Activated CD8-positive, alpha-beta memory T cell treated with anti-CD3 and anti-CD28 coated beads for 1 hour (primary cell): ENCODE measurements around the gene PNRC2.

Experiments used
- DNase-seq, 2 donors: peaks; one replicate each; pipeline ENCODE4 v3.0.0-alpha.2; 2020; ENCODE audit warnings: low read depth in 1 of 2; ENCODE audit errors: extremely low read depth in 1 of 2

The PNRC2 gene, protein sequence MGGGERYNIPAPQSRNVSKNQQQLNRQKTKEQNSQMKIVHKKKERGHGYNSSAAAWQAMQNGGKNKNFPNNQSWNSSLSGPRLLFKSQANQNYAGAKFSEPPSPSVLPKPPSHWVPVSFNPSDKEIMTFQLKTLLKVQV

GRCh38 chr1:23959461-23960290 lies at the start of gene PNRC2:
PNRC2 (plus strand) TSS chr1:23959828; CDS start chr1:23961458, 1,630 bp downstream.
- DNase-seq, result peak; percentile 85 to 94

GRCh38 chr1:23910144-23910543 lies 49.5 kb upstream of the PNRC2 start:
- no peak for DNase-seq

- no peak for DNase-seq
Measured at GRCh38 chr1:23910553-23911246, 48.9 kb upstream of the PNRC2 start.

- DNase-seq, result no peak
Measured at GRCh38 chr1:23911921-23912320, 47.7 kb upstream of the PNRC2 start.

- no peak for DNase-seq
Measured at GRCh38 chr1:23913212-23913880, 46.3 kb upstream of the PNRC2 start, which contains the start of gene CNR2. CNR2 (minus strand) TSS chr1:23913362; CDS start chr1:23875617, 37,745 bp downstream.

DNA sequence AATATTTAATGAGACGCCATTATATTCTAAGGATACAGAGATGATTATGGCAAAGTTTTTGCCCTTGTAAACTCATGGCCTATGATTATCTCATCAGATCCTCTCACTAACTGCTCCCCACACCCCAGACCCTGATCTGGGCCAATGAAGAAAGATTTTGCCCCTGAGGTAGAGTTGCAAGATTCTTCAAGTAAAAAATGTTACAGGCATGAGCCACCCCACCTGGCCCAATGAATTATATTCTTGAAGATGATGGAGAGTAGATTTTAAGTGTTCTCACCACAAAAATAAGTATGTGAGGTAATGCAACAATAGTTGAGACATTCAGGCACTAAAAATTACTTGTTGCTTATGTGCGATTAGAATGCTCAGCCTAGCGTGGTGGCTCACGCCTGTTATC lies 44.7 kb upstream of the PNRC2 start:
- no peak for DNase-seq

DNA sequence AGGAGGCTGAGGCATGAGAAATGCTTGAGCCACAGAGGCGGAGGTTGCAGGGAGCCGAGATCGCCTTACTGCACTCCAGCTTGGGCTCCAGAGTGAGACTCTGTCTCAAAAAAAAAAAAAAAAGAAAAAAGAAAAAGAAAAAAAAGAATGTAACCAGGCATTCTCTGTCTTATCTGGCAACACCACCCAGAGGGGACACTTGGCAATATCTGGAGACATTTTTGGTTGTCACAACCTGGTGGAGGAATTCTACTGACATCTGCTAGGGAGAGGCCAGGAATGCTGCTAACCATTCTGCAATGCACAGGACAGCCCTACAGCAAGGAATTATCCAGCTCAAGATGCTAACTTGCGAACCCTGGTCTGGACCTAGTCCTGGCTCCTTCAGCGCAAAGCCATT lies 44.2 kb upstream of the PNRC2 start:
- DNase-seq, result no peak

GRCh38 chr1:23916209-23917131 lies 43.2 kb upstream of the PNRC2 start:
- DNase-seq, result peak; percentile 24 to 25

DNA sequence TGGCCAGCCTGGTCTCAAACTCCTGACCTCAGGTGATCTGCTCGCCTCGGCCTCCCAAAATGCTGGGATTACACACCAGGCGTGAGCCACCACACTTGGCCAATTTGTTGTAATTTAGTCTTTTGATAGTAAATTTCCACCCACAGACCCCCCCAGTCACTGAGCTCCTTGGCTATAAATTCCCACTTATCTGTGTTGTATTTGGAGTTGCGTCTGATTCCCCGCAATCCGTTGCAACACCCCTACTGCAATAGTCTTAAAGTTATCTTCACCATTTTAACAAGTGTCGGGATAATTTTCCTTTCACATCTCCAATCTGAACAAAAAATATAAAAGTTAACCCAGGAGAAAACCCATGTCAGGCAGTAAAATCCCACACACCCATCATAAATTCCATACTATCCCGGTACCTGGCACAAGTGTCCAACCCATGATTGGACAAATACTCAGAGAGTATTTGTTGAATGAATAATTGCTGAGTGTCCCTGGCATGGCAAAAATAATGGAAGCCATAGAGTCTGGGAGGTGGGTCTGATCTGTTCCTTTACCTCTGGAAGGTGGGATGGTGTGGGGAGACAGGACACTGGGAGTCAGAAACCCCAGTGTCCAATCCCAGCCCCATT lies 37.2 kb upstream of the PNRC2 start:
- DNase-seq, result no peak

- no peak for DNase-seq
Measured at GRCh38 chr1:23923592-23924499, 35.8 kb upstream of the PNRC2 start.

DNA sequence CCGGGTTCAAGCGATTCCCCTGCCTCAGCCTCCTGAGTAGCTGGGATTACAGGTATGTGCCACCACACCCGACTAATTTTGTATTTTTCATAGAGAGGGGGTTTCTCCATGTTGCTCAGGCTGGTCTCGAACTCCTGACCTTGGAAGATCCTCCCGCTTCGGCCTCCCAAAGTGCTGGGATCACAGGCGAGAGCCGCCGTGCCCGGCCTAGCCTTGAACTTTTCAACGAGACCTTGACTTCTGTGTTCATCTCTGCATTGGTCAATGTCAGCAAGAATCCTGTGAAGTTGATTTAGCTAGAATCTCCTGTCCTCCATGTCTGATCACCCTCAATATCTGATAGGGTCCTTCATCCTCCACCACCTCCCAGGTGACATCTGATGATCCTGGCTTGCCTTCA lies 35.0 kb upstream of the PNRC2 start:
- DNase-seq, result no peak

DNA sequence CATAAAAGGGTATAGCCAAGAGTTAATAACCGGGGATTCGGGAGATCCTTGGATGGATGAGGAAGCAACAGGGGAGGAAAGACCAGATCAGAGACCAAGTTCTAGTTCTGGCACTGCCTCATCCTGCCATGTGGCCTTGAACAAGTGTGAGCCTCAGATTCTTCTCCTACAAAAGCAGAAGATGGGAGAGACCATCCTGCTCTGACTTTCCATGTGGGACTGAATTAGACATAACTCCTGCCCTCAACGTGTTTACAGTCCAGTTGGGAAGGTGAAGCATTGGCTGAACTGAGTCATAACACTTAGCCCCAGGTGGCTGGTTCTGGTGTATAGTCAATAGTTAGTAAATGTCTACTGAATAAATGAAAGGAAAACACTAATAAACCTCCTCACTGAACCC lies 34.3 kb upstream of the PNRC2 start:
- no peak for DNase-seq

DNA sequence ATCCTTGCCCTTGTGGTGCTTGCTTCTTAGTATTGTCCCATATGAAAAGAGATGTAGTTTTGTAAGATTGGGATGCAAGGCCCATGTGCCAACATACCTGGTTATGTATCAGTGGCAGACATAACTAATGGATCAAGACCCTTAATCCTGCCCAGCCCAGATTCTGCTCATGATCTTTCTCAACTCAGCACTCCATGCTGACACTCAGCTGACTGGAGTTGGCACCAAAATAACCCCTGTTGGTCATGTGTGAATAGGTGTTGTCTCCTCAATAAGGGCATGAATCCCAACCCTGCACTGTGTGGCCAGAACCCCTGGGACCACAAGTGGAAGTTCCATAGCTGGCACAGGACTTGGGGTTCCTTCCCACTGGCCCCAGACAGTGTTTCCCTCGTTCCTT lies 32.5 kb upstream of the PNRC2 start:
- DNase-seq, result no peak

DNA sequence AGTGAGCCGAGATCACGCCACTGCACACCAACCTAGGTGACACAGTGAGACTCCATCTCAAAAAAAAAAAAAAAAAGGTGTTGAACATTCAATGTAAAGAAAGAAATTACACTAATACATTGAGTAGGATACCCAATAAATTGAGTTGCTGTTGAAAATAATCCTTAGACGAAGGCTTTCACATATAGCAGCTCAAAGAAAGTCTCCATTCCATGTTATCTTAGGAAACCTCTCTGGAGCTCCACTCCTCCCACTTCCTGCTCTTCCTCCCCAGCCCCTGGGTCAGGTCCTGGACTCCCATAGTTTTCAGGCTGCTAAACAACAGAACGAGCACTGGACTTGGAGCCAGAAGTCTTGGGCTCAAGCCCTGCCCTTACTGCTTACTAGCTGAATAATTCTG lies 30.8 kb upstream of the PNRC2 start:
- no peak for DNase-seq

DNA sequence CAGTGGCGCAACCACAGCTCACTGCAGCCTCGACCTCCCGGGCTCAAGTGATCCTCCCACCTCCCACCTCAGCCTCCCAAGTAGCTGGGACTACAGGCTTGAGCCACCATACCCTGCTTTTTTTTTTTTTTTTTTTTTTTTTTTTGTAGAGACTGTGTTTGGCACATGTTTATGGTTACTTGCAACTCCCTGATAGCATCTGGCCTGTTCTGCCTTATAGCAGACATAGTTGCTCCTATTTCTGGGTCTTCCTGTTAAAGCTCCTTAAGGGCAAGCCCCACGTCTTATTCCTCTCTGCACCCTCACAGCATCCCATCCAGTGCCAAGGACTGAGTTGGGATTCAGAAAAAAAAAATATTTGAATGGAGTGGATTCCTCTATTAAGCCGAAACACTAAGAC lies 29.4 kb upstream of the PNRC2 start:
- no peak for DNase-seq

- DNase-seq, result no peak
Measured at GRCh38 chr1:23930861-23931490, 28.7 kb upstream of the PNRC2 start.

- no peak for DNase-seq
Measured at GRCh38 chr1:23931491-23931880, 28.1 kb upstream of the PNRC2 start.

DNA sequence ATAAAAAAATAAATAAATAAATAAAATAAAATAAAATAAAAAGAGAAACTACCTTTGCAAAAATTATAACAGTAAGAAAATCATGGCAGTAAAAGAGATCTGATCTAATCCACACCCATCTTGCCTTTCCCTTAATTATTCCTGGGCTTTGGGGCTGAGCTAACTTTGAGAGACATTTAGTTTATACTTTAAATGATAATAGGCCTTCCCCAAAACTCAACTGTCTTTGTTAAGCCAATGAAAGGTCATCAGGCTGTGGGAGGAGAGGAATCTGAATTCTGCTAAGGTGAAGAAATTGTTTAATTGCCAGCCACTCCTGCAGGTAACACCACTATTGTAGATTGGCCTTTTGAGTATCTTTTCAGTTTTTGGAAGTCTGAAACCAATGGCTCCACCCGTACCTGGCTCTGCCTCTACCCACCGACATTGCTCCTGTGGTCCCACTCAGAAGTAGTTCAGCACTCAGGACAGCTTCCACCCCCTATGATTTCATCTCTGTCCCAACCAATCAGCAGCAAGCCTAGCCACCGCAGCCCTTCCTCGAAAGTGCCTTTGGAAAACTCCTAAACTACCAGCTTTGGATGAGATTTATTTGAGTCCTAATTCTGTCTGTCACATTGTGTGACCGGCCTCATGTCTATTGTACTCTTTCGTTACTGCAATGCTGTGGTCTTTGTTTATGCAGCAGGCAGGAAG lies 23.0 kb upstream of the PNRC2 start:
- no peak for DNase-seq
